Neural cell (in vitro differentiated cells): ENCODE data around the gene FKBP4. TPM values are rescaled to one million over a fixed set of nuclear protein-coding genes. Genes with fewer than 3 reads are reported as not detected.

Experiments
- H2AFZ ChIP-seq: fragments of 200-600, 300-800 bp; sonication (generic), shearing (Covaris generic); 2 replicates; pipeline ENCODE4 v1.6.0; 2014; ENCODE audit warnings: low read depth, mild to moderate bottlenecking, antibody characterized with exemption, low read length, moderate library complexity
- H3F3A ChIP-seq: fragments of 200-600 bp; shearing (Covaris generic); 2 replicates; pipeline ENCODE4 v1.6.1; 2016; ENCODE audit warnings: mild to moderate bottlenecking, moderate library complexity, mixed read lengths, antibody characterized with exemption, low read length; ENCODE audit not compliant: insufficient read depth, poor library complexity, severe bottlenecking
- H3K27ac ChIP-seq: fragments of 200-600, 300-800 bp; sonication (generic), shearing (Covaris generic); 2 replicates; pipeline ENCODE4 v1.5.1; 2014; ENCODE audit warnings: mild to moderate bottlenecking, low read length, moderate library complexity
- H3K27me3 ChIP-seq: fragments of 300-800, 200-600 bp; sonication (generic), shearing (Covaris generic); 2 replicates; pipeline ENCODE4 v1.6.0; 2014; ENCODE audit warnings: mild to moderate bottlenecking, low read depth, low read length, moderate library complexity; ENCODE audit not compliant: insufficient read depth
- H3K36me3 ChIP-seq: fragments of 300-800, 200-600 bp; sonication (generic), shearing (Covaris generic); 2 replicates; pipeline ENCODE4 v1.5.1; 2014; ENCODE audit warnings: mild to moderate bottlenecking, antibody characterized with exemption, low read length, moderate library complexity; ENCODE audit not compliant: insufficient read depth
- H3K4me2 ChIP-seq: fragments of 300-800, 200-600 bp; sonication (generic), shearing (Covaris generic); 2 replicates; pipeline ENCODE4 v1.6.0; 2014; ENCODE audit warnings: mild to moderate bottlenecking, low read length
- H3K4me3 ChIP-seq: fragments of 300-800, 200-600 bp; sonication (generic), shearing (Covaris generic); 2 replicates; pipeline ENCODE4 v1.5.1; 2014; ENCODE audit warnings: mild to moderate bottlenecking, low read length, moderate library complexity
- H3K79me2 ChIP-seq: fragments of 200-600 bp; shearing (Covaris generic); replicated peaks from 2 replicates; pipeline ENCODE4 v1.6.0; 2014; ENCODE audit warnings: mild to moderate bottlenecking, low read length, moderate library complexity; ENCODE audit not compliant: insufficient read depth
- H3K9ac ChIP-seq: fragments of 300-800, 200-600 bp; sonication (generic), shearing (Covaris generic); 2 replicates; pipeline ENCODE4 v1.6.1; 2016; ENCODE audit warnings: mild to moderate bottlenecking, low read length, mixed read lengths
- H3K9me2 ChIP-seq: fragments of 200-600 bp; shearing (Covaris generic); 2 replicates; pipeline ENCODE4 v1.6.1; 2016; ENCODE audit warnings: mild to moderate bottlenecking, low read length, mixed read lengths; ENCODE audit not compliant: insufficient read depth
- H3K9me3 ChIP-seq: fragments of 200-600, 300-800 bp; sonication (generic), shearing (Covaris generic); 2 replicates; pipeline ENCODE4 v1.6.1; 2016; ENCODE audit warnings: mild to moderate bottlenecking, mixed run types, low read length, moderate library complexity, mixed read lengths
- H4K20me1 ChIP-seq: fragments of 200-600 bp; shearing (Covaris generic); 2 replicates; pipeline ENCODE4 v1.6.1; 2016; ENCODE audit warnings: mild to moderate bottlenecking, mixed run types; ENCODE audit not compliant: insufficient read depth
- CTCF ChIP-seq: fragments of 450-650 bp; IDR thresholded peaks from 2 replicates; pipeline ENCODE4 v1.5.1; 2014; ENCODE audit warnings: antibody characterized with exemption, mild to moderate bottlenecking, moderate library complexity; ENCODE audit not compliant: poor library complexity, severe bottlenecking
- EP300 ChIP-seq: fragments of 450-650 bp; conservative IDR thresholded peaks from 2 replicates; pipeline ENCODE4 v1.6.1; 2014; ENCODE audit warnings: antibody characterized with exemption, mild to moderate bottlenecking, moderate library complexity; ENCODE audit not compliant: poor library complexity, severe bottlenecking
- EZH2 ChIP-seq: fragments of 200-600, 300-800 bp; shearing (Covaris generic), sonication (generic); IDR thresholded peaks from 2 replicates; pipeline ENCODE4 v1.6.1; 2014; ENCODE audit warnings: antibody characterized with exemption, low read length, borderline replicate concordance, mild to moderate bottlenecking; ENCODE audit not compliant: insufficient read depth, poor library complexity, severe bottlenecking
- MXI1 ChIP-seq: fragments of 450-650 bp; conservative IDR thresholded peaks from 2 replicates; pipeline ENCODE4 v1.6.1; 2014; ENCODE audit warnings: antibody characterized with exemption, mild to moderate bottlenecking; ENCODE audit not compliant: poor library complexity, severe bottlenecking
- POLR2AphosphoS5 ChIP-seq: IDR thresholded peaks from 2 replicates; pipeline ENCODE4 v1.6.1; 2012
- RAD21 ChIP-seq: fragments of 450-650 bp; conservative IDR thresholded peaks from 2 replicates; pipeline ENCODE4 v1.6.1; 2014; ENCODE audit warnings: antibody characterized with exemption, mild to moderate bottlenecking, moderate library complexity
- REST ChIP-seq: IDR thresholded peaks from 2 replicates; pipeline ENCODE4 v1.6.1; 2012; ENCODE audit warnings: borderline replicate concordance
- SMC3 ChIP-seq: fragments of 450-650 bp; conservative IDR thresholded peaks from 2 replicates; pipeline ENCODE4 v1.6.1; 2014; ENCODE audit warnings: antibody characterized with exemption, mild to moderate bottlenecking, moderate library complexity; ENCODE audit not compliant: poor library complexity
- TAF1 ChIP-seq: IDR thresholded peaks from 2 replicates; pipeline ENCODE4 v1.6.1; 2012; ENCODE audit warnings: low read depth
- polyA plus RNA-seq: library from polyadenylated mRNA; depleted of rRNA; stranded (reverse); fragments of >200 nt; gene quantifications from 2 replicates; pipeline ENCODE4 v1.2.3, GENCODE V29; 2014

Gene FKBP4
- polyA plus RNA-seq, 1 donor from 2014 or later: 102 TPM

GRCh38 chr12:2813214-2814185 is 18.7 kb downstream of the FKBP4 start:
- Histone ChIP-seq H3K4me2 (peak overlapping the region; percentile 98), H3F3A (peaks cover 5% of the 10 kb centered on the region), H3K27ac (peak overlapping the region; percentile 97), H3K4me3 (peak overlapping the region; percentile 75), H3K27me3 (no peaks in the 10 kb centered on the region), H3K79me2 (peaks cover 11% of the 10 kb centered on the region), H3K9me2 (no peaks in the 10 kb centered on the region), H3K36me3 (no peaks in the 10 kb centered on the region), H4K20me1 (no peaks in the 10 kb centered on the region), H3K9ac (peak overlapping the region; percentile 93), H3K9me3 (no peaks in the 10 kb centered on the region), H2AFZ (peak overlapping the region; percentile 82)
- peak; percentile 36 for TF ChIP-seq POLR2AphosphoS5
- TF ChIP-seq REST: no peak
- peak; percentile 71 for TF ChIP-seq RAD21
- peak; percentile 77 for TF ChIP-seq SMC3
- TF ChIP-seq MXI1: no peak
- no peak for TF ChIP-seq EP300
- no peak for TF ChIP-seq EZH2
- TF ChIP-seq CTCF: peak; percentile 82
- TF ChIP-seq TAF1: no peak

GRCh38 chr12:2819810-2820209 is 25.0 kb downstream of the FKBP4 start:
- Histone ChIP-seq H3K4me3 (no peak overlapping the region), H3K36me3 (no peaks in the 10 kb centered on the region), H3K4me2 (no peak overlapping the region), H3K27ac (no peak overlapping the region), H3K9me3 (no peaks in the 10 kb centered on the region), H3K9me2 (no peaks in the 10 kb centered on the region), H3F3A (no peaks in the 10 kb centered on the region), H3K79me2 (no peaks in the 10 kb centered on the region), H4K20me1 (no peaks in the 10 kb centered on the region), H3K9ac (no peak overlapping the region), H2AFZ (no peak overlapping the region), H3K27me3 (no peaks in the 10 kb centered on the region)
- TF ChIP-seq RAD21 (no peak), CTCF (no peak), TAF1 (no peak), EZH2 (no peak), SMC3 (no peak), POLR2AphosphoS5 (no peak), EP300 (no peak), MXI1 (no peak), REST (no peak)
